GM10266 (cell line): ENCODE measurements around the gene PROM1.

Experiments used
- DNase-seq: peaks from one replicate; pipeline ENCODE4 v3.0.0; 2012; ENCODE audit errors: extremely low spot score
- TF ChIP-seq, protein P1 (sequence below): IDR thresholded peaks from 2 replicates; pipeline ENCODE4 v1.5.1; 2012; ENCODE audit warnings: mild to moderate bottlenecking, low read depth; ENCODE audit not compliant: control insufficient read depth, insufficient read depth; ENCODE audit errors: missing control alignments

The PROM1 gene

DNA sequence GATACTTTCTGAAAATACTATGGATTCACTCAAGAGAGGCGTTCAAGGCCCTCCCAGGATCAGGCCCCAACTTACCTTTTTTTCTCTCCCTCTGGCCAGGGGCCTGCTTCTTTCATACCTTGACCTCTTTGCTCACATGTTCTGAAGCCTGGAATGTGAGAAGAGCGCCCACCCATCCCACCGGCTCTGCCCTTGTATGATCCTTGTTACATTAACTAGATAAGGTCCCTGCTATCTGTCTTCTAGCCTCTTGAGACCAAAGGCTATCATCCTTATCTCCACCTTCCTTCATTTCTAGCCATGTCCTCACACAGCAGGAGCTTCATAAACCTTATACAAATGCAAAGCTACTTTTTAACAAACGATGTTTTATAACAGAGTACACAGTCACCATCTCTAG, 45.9 kb downstream of the PROM1 start:
- DNase-seq = no peak

DNA sequence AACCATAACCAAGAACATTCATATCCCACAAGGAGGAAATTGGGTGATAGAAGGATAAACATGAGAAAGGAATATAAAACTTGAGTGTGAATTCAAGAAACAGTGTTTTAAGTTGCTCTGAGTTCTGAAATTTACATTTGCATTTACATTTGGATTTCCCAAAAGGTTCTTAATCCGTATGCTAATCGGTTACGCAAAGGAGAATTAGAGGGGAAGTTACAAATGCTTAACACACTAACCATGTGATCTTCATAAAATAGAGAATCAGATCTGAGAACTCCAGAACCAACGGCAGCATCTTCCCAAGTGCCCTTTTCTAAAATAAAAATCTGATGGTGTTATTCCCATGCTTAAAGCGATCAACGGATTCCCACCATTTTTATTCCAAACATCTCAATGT, 48.0 kb downstream of the PROM1 start:
- DNase-seq = no peak
- TF ChIP-seq, protein P1, sequence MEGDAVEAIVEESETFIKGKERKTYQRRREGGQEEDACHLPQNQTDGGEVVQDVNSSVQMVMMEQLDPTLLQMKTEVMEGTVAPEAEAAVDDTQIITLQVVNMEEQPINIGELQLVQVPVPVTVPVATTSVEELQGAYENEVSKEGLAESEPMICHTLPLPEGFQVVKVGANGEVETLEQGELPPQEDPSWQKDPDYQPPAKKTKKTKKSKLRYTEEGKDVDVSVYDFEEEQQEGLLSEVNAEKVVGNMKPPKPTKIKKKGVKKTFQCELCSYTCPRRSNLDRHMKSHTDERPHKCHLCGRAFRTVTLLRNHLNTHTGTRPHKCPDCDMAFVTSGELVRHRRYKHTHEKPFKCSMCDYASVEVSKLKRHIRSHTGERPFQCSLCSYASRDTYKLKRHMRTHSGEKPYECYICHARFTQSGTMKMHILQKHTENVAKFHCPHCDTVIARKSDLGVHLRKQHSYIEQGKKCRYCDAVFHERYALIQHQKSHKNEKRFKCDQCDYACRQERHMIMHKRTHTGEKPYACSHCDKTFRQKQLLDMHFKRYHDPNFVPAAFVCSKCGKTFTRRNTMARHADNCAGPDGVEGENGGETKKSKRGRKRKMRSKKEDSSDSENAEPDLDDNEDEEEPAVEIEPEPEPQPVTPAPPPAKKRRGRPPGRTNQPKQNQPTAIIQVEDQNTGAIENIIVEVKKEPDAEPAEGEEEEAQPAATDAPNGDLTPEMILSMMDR = no peak

More for the DNA sequence above, 45.9 kb downstream of the PROM1 start:
- TF ChIP-seq, protein P1 = no peak

DNA sequence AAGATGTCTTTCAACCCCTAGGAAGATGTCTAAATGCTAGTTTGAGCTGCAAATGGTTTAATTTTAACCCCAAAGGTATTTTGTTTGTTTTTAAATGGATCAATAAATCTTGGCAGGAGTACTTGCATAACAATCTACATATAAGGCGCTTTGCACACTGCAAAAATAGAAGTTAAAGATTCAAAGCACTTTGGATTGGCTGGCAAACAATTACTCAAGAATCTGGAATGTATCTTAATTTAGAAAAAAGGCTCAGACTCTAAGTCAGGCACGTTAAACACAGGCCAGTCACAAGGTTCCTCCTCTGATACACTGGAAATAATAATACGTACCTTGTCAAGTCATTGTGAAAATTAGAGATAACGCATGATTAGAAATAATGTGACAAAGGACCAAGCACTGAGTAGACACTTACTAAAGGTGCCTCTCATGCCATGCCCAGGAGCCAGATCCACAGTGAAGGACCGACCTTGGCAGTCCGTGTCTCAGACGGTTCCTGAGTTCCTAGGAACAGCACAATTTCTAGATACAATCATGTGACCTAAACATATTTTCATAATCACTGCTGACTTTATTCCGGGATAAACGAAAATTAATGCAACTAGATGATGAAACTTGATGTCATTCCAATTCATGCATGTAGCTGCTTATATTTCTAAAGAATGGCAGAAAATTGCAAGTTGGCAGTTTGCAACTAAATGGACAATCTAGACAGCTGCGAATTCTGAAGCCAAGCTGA, 49.6 kb downstream of the PROM1 start:
- no peak for DNase-seq
- TF ChIP-seq, protein P1 = no peak

DNA sequence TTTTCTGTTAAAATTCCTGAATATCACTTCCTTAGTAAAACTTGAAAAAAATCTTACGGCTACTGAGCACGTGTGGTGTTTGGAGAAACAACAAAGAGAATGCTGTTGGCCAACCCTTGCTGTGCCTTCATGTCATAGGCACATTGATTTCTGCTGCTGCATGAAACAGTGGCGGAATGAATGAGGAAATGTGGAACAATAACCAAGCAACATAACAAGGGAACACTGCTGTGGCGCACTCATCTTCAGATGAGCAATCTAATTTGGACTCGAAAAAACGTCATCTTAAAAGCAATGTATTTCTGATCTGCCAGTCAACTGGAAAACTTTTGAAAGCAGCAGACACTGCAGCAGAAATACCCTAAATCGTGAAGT, 51.4 kb downstream of the PROM1 start:
- TF ChIP-seq, protein P1 = no peak
- no peak for DNase-seq

DNA sequence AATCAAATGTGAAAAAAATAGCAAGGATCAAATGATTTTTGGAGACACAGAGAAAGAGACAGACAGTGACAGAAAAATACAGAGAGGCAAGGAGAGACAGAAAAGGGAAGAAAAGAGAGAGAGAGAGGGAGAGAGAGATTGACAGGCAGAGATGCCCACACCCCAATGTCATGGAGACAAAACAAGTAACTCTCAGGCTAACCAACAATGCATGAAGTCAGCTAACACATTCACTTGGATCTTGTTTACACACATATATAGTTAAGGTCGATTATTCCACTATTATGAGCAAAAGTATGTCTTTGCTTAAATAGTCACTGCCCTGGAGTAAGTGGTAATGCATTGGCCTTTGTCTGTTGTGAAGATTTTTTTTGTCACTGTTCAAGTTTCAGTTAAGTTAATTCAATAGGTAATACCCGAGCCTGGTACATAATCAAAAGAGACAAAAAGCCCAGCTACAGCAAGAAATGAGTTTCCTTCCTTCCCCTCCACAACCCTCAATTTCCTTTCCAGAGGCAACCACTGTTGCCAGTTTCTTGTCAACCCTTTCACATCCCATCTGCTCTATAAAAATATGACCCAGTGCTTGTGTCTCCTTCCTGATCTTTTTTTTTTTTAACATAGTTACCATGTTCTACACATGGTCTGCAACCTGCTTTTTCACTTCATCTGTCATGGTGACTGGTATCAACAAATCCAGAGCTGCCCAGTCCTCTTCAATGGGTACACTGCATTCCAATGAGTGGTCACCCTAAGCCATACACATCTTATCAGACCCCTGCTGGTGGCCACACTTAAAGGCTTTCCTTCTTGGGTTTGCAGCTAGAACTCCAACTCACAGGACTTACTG, 52.1 kb downstream of the PROM1 start:
- DNase-seq = no peak
- TF ChIP-seq, protein P1 = no peak

DNA sequence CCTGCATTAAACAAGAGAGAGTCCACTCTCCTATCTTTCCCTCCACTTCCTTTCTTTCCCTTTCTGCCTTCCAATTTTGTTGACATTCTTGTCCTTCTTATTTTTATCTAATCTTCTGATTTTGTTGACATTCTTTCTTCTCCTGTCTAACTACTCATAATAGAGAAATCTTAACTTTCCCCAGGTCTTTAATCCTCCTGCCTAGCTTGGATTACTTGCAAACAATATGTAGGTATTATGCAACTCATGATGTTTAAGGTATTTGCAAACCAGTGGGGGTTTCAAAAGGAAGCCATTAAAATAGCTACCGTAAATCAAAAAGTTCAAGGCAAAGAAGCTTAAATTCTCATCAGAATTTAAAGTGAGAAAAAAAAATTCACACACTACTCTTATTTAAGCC, 53.9 kb downstream of the PROM1 start:
- no peak for DNase-seq
- TF ChIP-seq, protein P1 = no peak

DNA sequence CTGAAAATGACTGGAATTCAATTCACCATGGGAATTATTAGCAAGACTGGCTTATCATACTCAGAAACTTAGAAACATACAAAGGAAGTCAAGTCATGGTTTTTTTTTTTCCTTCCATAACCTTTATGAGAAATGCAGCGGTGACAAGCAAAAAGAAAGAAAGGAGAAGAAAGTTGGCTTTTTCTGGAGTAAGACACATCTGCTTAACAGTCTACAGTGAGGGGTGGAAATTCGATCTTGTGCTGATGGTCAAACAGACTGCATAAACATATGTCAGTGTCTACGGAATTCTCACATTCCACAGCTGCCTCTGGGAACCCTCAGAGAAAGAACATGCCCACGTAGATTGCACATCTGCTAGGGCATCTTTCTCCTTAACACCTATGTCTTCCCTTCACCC, 54.6 kb downstream of the PROM1 start:
- no peak for DNase-seq
- TF ChIP-seq, protein P1 = no peak
